Gastrocnemius medialis (tissue), 4 donors: ENCODE measurements around the gene IQSEC1.

Source experiments
- CTCF ChIP-seq, 5 experiments: fragments of 450-650 bp in 3 of 5; fragments of 200-600 bp in 2 of 5; sonication (generic) in 2 of 5; IDR thresholded peaks in 4 of 5; conservative IDR thresholded peaks in 1 of 5; 1 replicate in 4 of 5; 2 replicates in 1 of 5; pipeline ENCODE4 v1.5.1; 2016 to 2019; ENCODE audit warnings: antibody characterized with exemption in 5 of 5, mild to moderate bottlenecking in 3 of 5, moderate library complexity in 3 of 5
- POLR2A ChIP-seq, 2 donors: fragments of 450-650 bp; IDR thresholded peaks; one replicate each; pipeline ENCODE4 v1.6.1; 2017; ENCODE audit warnings: antibody characterized with exemption in 2 of 2, mild to moderate bottlenecking in 2 of 2, moderate library complexity in 2 of 2

- no peak for TF ChIP-seq POLR2A (IDR thresholded peaks at IDR 0.05)
- TF ChIP-seq CTCF (IDR thresholded peaks at IDR 0.05 in 4 of 5, conservative IDR thresholded peaks at IDR 0.05 in 1 of 5), result no peak
Observed at GRCh38 chr3:13010780-13011572, 62.3 kb downstream of the IQSEC1 start.
